HEK293T (cell line): ENCODE measurements around the gene GGA2.

Source experiments
- ARNT ChIP-seq: fragments of 450-650 bp; IDR thresholded peaks from 2 replicates; pipeline ENCODE4 v1.6.1; 2017; ENCODE audit warnings: mild to moderate bottlenecking
- BHLHE40 ChIP-seq: fragments of 450-650 bp; IDR thresholded peaks from 2 replicates; pipeline ENCODE4 v1.6.1; 2016; ENCODE audit warnings: mild to moderate bottlenecking, moderate library complexity, borderline replicate concordance
- CTBP1 ChIP-seq: fragments of 450-650 bp; IDR thresholded peaks from 2 replicates; pipeline ENCODE4 v1.6.1; 2016; ENCODE audit warnings: borderline replicate concordance
- ELF4 ChIP-seq: fragments of 450-650 bp; IDR thresholded peaks from 2 replicates; pipeline ENCODE4 v1.6.1; 2017; ENCODE audit warnings: antibody characterized with exemption
- FOXA1 ChIP-seq: fragments of 450-650 bp; IDR thresholded peaks from 2 replicates; pipeline ENCODE4 v1.6.1; 2016; ENCODE audit warnings: mild to moderate bottlenecking
- FOXM1 ChIP-seq: fragments of 450-650 bp; IDR thresholded peaks from 2 replicates; pipeline ENCODE4 v1.6.1; 2017; ENCODE audit warnings: mild to moderate bottlenecking, borderline replicate concordance
- HDGF ChIP-seq: fragments of 450-650 bp; IDR thresholded peaks from 2 replicates; pipeline ENCODE4 v1.6.1; 2017; ENCODE audit warnings: antibody characterized with exemption, borderline replicate concordance
- LEF1 ChIP-seq: fragments of 450-650 bp; IDR thresholded peaks from 2 replicates; pipeline ENCODE4 v1.6.1; 2017; ENCODE audit warnings: mild to moderate bottlenecking, borderline replicate concordance
- NFRKB ChIP-seq: fragments of 450-650 bp; IDR thresholded peaks from 2 replicates; pipeline ENCODE4 v1.6.1; 2016; ENCODE audit warnings: mild to moderate bottlenecking, moderate library complexity
- PKNOX1 ChIP-seq: fragments of 450-650 bp; IDR thresholded peaks from 2 replicates; pipeline ENCODE4 v1.6.1; 2016
- SP1 ChIP-seq: fragments of 450-650 bp; IDR thresholded peaks from 2 replicates; pipeline ENCODE4 v1.6.1; 2017
- SUZ12 ChIP-seq: fragments of 450-650 bp; IDR thresholded peaks from 2 replicates; pipeline ENCODE4 v1.6.1; 2016; ENCODE audit warnings: mild to moderate bottlenecking
- TARDBP ChIP-seq: fragments of 450-650 bp; IDR thresholded peaks from 2 replicates; pipeline ENCODE4 v1.6.1; 2016
- ZNF384 ChIP-seq: fragments of 450-650 bp; IDR thresholded peaks from 2 replicates; pipeline ENCODE4 v1.6.1; 2016

GRCh38 chr16:23512168-23512695 lies 1.9 kb upstream of the GGA2 start:
- TF ChIP-seq ZNF384 (no peak), SP1 (no peak), FOXA1 (no peak), HDGF (no peak), PKNOX1 (no peak), ELF4 (no peak), FOXM1 (no peak), BHLHE40 (no peak), SUZ12 (no peak), ARNT (no peak), TARDBP (no peak), LEF1 (no peak), NFRKB (no peak), CTBP1 (no peak)
